ENCODE data around the gene PTPRZ1.

The PTPRZ1 gene

GRCh38 chr7:121953164-121953563, 80.2 kb downstream of the PTPRZ1 start:
- H3K4me3 ChIP-seq (IDR thresholded peaks at IDR 0.05; ENCODE audit: insufficient read depth, low read depth, low read length): no peak overlapping the region
- H2AFZ ChIP-seq (ENCODE audit: low read depth): no peak overlapping the region
- H3K27ac ChIP-seq: no peak overlapping the region
- no peak overlapping the region for H3K9ac ChIP-seq
- TF ChIP-seq CTCF (conservative IDR thresholded peaks at IDR 0.05; ENCODE audit: low read depth, low read length): no peak
- no peaks in the 10 kb centered on the region for H3K4me1 ChIP-seq (ENCODE audit: low read depth, poor library complexity, severe bottlenecking)
- H3K27me3 ChIP-seq (ENCODE audit: insufficient read depth, low read depth): no peaks in the 10 kb centered on the region
- H4K20me1 ChIP-seq (ENCODE audit: insufficient read depth): no peaks in the 10 kb centered on the region
- no peak overlapping the region for H3K4me2 ChIP-seq
- no peaks in the 10 kb centered on the region for H3K79me2 ChIP-seq (ENCODE audit: insufficient read depth, low read depth)
- no peaks in the 10 kb centered on the region for H3K36me3 ChIP-seq (ENCODE audit: insufficient read depth)

- Histone ChIP-seq H3K4me3 (IDR thresholded peaks at IDR 0.05; ENCODE audit: insufficient read depth, low read depth, low read length) (no peak overlapping the region), H2AFZ (ENCODE audit: low read depth) (no peak overlapping the region), H4K20me1 (ENCODE audit: insufficient read depth) (no peaks in the 10 kb centered on the region), H3K36me3 (ENCODE audit: insufficient read depth) (no peaks in the 10 kb centered on the region), H3K79me2 (ENCODE audit: insufficient read depth, low read depth) (no peaks in the 10 kb centered on the region), H3K27ac (no peak overlapping the region), H3K27me3 (ENCODE audit: insufficient read depth, low read depth) (no peaks in the 10 kb centered on the region), H3K9ac (no peak overlapping the region), H3K4me2 (no peak overlapping the region), H3K4me1 (ENCODE audit: low read depth, poor library complexity, severe bottlenecking) (no peaks in the 10 kb centered on the region)
- no peak for TF ChIP-seq CTCF (conservative IDR thresholded peaks at IDR 0.05; ENCODE audit: low read depth, low read length)
Measured at GRCh38 chr7:121953601-121954000, 80.6 kb downstream of the PTPRZ1 start.

- Histone ChIP-seq H3K79me2 (ENCODE audit: insufficient read depth, low read depth) (no peaks in the 10 kb centered on the region), H2AFZ (ENCODE audit: low read depth) (no peak overlapping the region), H3K27ac (no peak overlapping the region), H3K9ac (no peak overlapping the region), H4K20me1 (ENCODE audit: insufficient read depth) (no peaks in the 10 kb centered on the region), H3K4me3 (IDR thresholded peaks at IDR 0.05; ENCODE audit: insufficient read depth, low read depth, low read length) (no peak overlapping the region), H3K4me2 (no peak overlapping the region), H3K36me3 (ENCODE audit: insufficient read depth) (no peaks in the 10 kb centered on the region), H3K27me3 (ENCODE audit: insufficient read depth, low read depth) (no peaks in the 10 kb centered on the region), H3K4me1 (ENCODE audit: low read depth, poor library complexity, severe bottlenecking) (no peaks in the 10 kb centered on the region)
- TF ChIP-seq CTCF (conservative IDR thresholded peaks at IDR 0.05; ENCODE audit: low read depth, low read length): no peak
Measured at GRCh38 chr7:121954803-121955202, 81.8 kb downstream of the PTPRZ1 start.

GRCh38 chr7:121957626-121958025, 84.7 kb downstream of the PTPRZ1 start:
- no peaks in the 10 kb centered on the region for H3K4me1 ChIP-seq (ENCODE audit: low read depth, poor library complexity, severe bottlenecking)
- H2AFZ ChIP-seq (ENCODE audit: low read depth): no peak overlapping the region
- no peak overlapping the region for H3K9ac ChIP-seq
- TF ChIP-seq CTCF (conservative IDR thresholded peaks at IDR 0.05; ENCODE audit: low read depth, low read length): no peak
- H4K20me1 ChIP-seq (ENCODE audit: insufficient read depth): no peaks in the 10 kb centered on the region
- no peak overlapping the region for H3K4me3 ChIP-seq (IDR thresholded peaks at IDR 0.05; ENCODE audit: insufficient read depth, low read depth, low read length)
- no peaks in the 10 kb centered on the region for H3K79me2 ChIP-seq (ENCODE audit: insufficient read depth, low read depth)
- H3K36me3 ChIP-seq (ENCODE audit: insufficient read depth): no peaks in the 10 kb centered on the region
- H3K4me2 ChIP-seq: no peak overlapping the region
- no peak overlapping the region for H3K27ac ChIP-seq
- H3K27me3 ChIP-seq (ENCODE audit: insufficient read depth, low read depth): no peaks in the 10 kb centered on the region

- Histone ChIP-seq H3K9ac (no peak overlapping the region), H3K4me2 (no peak overlapping the region)
Measured at GRCh38 chr7:121960678-121961077, 87.7 kb downstream of the PTPRZ1 start.

More at GRCh38 chr7:121960678-121961077, 87.7 kb downstream of the PTPRZ1 start:
- Histone ChIP-seq H3K27ac (no peak overlapping the region), H3K4me3 (IDR thresholded peaks at IDR 0.05; ENCODE audit: insufficient read depth, low read depth, low read length) (no peak overlapping the region), H3K4me1 (ENCODE audit: low read depth, poor library complexity, severe bottlenecking) (no peaks in the 10 kb centered on the region), H3K27me3 (ENCODE audit: insufficient read depth, low read depth) (no peaks in the 10 kb centered on the region), H3K79me2 (ENCODE audit: insufficient read depth, low read depth) (no peaks in the 10 kb centered on the region), H4K20me1 (ENCODE audit: insufficient read depth) (no peaks in the 10 kb centered on the region), H3K36me3 (ENCODE audit: insufficient read depth) (no peaks in the 10 kb centered on the region), H2AFZ (ENCODE audit: low read depth) (no peak overlapping the region)
- TF ChIP-seq CTCF (conservative IDR thresholded peaks at IDR 0.05; ENCODE audit: low read depth, low read length): no peak
